ENCODE measurements around the gene STXBP5. TPM values are rescaled to one million over a fixed set of nuclear protein-coding genes. Genes with fewer than 3 reads are reported as not detected.

STXBP5 gene
- total RNA-seq, 1 experiment from 2014 or later = 11.6 TPM

DNA sequence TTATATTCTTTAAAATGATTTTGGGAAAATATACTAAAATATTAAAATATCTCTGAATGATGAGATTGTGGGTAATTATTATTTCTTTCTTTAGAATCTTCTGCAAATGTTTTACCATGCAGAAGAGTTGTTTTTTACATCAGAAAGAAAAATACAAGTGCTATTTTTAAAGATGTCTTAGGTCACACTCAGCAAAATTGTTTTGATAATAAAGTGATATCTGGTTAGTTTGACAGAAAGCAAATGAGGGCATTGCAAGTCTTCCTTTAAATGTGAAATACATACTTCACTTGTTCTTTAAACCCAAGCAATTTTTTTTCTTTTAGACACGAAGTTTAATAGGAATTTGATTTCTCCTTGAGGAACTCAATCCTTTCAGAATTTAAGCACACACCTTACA lies 43.6 kb upstream of the STXBP5 start:
- H3K4ac ChIP-seq (ENCODE audit: low read depth, low read length) = no peak overlapping the region
- H2AFZ ChIP-seq (ENCODE audit: low read length) = no peak overlapping the region
- Mint-ChIP-seq H3K27me3 (ENCODE audit: low read depth) (no peaks in the 10 kb centered on the region), H3K27ac (no peak overlapping the region), H3K9me3 (no peaks in the 10 kb centered on the region), H3K4me1 (no peaks in the 10 kb centered on the region), H3K4me3 (no peak overlapping the region), H3K36me3 (ENCODE audit: insufficient read depth in 1 of 3, low read depth in 3 of 3) (no peaks in the 10 kb centered on the region)
- H2AK5ac ChIP-seq (ENCODE audit: insufficient read length, low read length) = no peak overlapping the region
- H3K56ac ChIP-seq (ENCODE audit: insufficient read length, low read depth, low read length) = no peak overlapping the region
- no peaks in the 10 kb centered on the region for H3K23me2 ChIP-seq (ENCODE audit: insufficient read length, low read depth, low read length, poor library complexity, severe bottlenecking)
- H2BK120ac ChIP-seq (ENCODE audit: low read depth, low read length, poor library complexity, severe bottlenecking) = no peak overlapping the region
- H2BK5ac ChIP-seq (ENCODE audit: insufficient read length, low read length) = no peak overlapping the region
- H3K14ac ChIP-seq (ENCODE audit: insufficient read depth, low read length) = no peak overlapping the region
- H2BK15ac ChIP-seq (ENCODE audit: low read depth, low read length) = no peak overlapping the region
- no peak overlapping the region for H4K5ac ChIP-seq (ENCODE audit: insufficient read length, low read depth, low read length)
- no peak overlapping the region for H4K91ac ChIP-seq (ENCODE audit: insufficient read length, low read depth, low read length)
- no peaks in the 10 kb centered on the region for H3K27me3 ChIP-seq (ENCODE audit: insufficient read depth, low read length)
- no peaks in the 10 kb centered on the region for H3K79me2 ChIP-seq (ENCODE audit: insufficient read depth, low read length)
- H3K23ac ChIP-seq (ENCODE audit: insufficient read length, low read depth, low read length) = no peak overlapping the region
- no peak overlapping the region for H2BK12ac ChIP-seq (ENCODE audit: insufficient read length, low read depth, low read length)
- no peak for DNase-seq
- H2BK20ac ChIP-seq (ENCODE audit: low read depth, low read length, poor library complexity, severe bottlenecking) = no peak overlapping the region
- no peaks in the 10 kb centered on the region for H4K20me1 ChIP-seq (ENCODE audit: control insufficient read depth, insufficient read depth, insufficient read length)
- TF ChIP-seq, protein P1, sequence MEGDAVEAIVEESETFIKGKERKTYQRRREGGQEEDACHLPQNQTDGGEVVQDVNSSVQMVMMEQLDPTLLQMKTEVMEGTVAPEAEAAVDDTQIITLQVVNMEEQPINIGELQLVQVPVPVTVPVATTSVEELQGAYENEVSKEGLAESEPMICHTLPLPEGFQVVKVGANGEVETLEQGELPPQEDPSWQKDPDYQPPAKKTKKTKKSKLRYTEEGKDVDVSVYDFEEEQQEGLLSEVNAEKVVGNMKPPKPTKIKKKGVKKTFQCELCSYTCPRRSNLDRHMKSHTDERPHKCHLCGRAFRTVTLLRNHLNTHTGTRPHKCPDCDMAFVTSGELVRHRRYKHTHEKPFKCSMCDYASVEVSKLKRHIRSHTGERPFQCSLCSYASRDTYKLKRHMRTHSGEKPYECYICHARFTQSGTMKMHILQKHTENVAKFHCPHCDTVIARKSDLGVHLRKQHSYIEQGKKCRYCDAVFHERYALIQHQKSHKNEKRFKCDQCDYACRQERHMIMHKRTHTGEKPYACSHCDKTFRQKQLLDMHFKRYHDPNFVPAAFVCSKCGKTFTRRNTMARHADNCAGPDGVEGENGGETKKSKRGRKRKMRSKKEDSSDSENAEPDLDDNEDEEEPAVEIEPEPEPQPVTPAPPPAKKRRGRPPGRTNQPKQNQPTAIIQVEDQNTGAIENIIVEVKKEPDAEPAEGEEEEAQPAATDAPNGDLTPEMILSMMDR (conservative IDR thresholded peaks at IDR 0.05) = no peak
- H4K8ac ChIP-seq (replicated peaks; ENCODE audit: insufficient read length, low read depth, low read length) = no peak overlapping the region
- H3K4me2 ChIP-seq (ENCODE audit: insufficient read depth, insufficient read length, low read length) = no peak overlapping the region
- WGBS (ENCODE audit: extremely low coverage, insufficient read length, low lambda C conversion rate) = no CpG with 5 or more reads among the region's 1 CpG
- no peak overlapping the region for H3K18ac ChIP-seq (ENCODE audit: insufficient read length, low read depth, low read length)
- no peaks in the 10 kb centered on the region for H3K9me3 ChIP-seq (ENCODE audit: control insufficient read depth, low read depth, low read length)
- no peak overlapping the region for H3K27ac ChIP-seq (ENCODE audit: insufficient read length, low read depth, low read length)
- no peak overlapping the region for H3K9ac ChIP-seq (ENCODE audit: extremely low read depth, insufficient read length, low read length)
- no peaks in the 10 kb centered on the region for H3K4me1 ChIP-seq (ENCODE audit: insufficient read depth, low read length)
- no peaks in the 10 kb centered on the region for H3K79me1 ChIP-seq (ENCODE audit: insufficient read depth, low read depth, low read length, poor library complexity, severe bottlenecking)
- no peak overlapping the region for H3T11ph ChIP-seq (ENCODE audit: low read length)

Measured in H9 (cell line).